Stimulated activated naive B cell treated with anti-CD40 and anti-IgM and Interleukin-4, amounts not matched to agents 10 μg/mL and 1 μg/mL and 100 μg/mL, for 72 hours (primary cell): ENCODE data around the gene MKI67.

Experiments used
- ATAC-seq, 2 donors: fragments of 150-1000 bp; cut with Tn5 transposase; replicated peaks; 2 replicates each; pipeline ENCODE4 v1.10.0; 2021; ENCODE audit warnings: moderate library complexity in 1 of 2
- DNase-seq: peaks from one replicate; pipeline ENCODE4 v3.0.0; 2021
- H3K27ac Mint-ChIP-seq: one replicate; pipeline ENCODE4 v1.8.0; 2022; ENCODE audit warnings: mild to moderate bottlenecking, mixed read lengths
- H3K27me3 Mint-ChIP-seq, 2 donors: one replicate each; pipeline ENCODE4 v1.8.0; 2022; ENCODE audit warnings: mixed read lengths in 2 of 2
- H3K36me3 Mint-ChIP-seq, 2 donors: one replicate each; pipeline ENCODE4 v1.8.0; 2022; ENCODE audit warnings: mixed read lengths in 2 of 2, mild to moderate bottlenecking in 1 of 2
- H3K4me1 Mint-ChIP-seq, 2 donors: one replicate each; pipeline ENCODE4 v1.8.0; 2022; ENCODE audit warnings: mixed read lengths in 2 of 2, mild to moderate bottlenecking in 1 of 2
- H3K4me3 Mint-ChIP-seq, 2 donors: one replicate each; pipeline ENCODE4 v1.8.0; 2022; ENCODE audit warnings: mild to moderate bottlenecking in 2 of 2, mixed read lengths in 2 of 2, moderate library complexity in 1 of 2
- H3K9me3 Mint-ChIP-seq, 2 donors: one replicate each; pipeline ENCODE4 v1.8.0; 2022; ENCODE audit warnings: mixed read lengths in 2 of 2, mild to moderate bottlenecking in 1 of 2

Gene MKI67

DNA sequence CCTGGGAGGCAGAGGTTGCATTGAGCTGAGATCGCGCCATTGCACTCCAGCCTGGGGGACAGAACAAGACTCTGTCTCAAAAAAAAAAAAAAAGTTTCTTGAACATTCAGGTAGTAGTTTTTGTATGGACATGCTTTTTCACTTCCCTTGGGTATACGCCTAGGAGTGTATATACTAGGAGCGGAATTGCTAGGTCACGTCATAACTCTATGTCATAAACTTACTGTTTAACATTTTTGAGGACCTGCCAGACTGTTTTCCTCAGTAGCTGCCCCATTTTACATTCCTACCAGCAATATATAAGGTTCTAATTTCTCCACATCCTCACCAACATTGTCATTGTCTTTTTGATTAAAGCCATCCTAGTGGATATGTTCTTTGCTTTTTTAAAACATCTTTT, 51.6 kb downstream of the MKI67 start:
- no peaks in the 10 kb centered on the region for H3K27me3 Mint-ChIP-seq
- H3K9me3 Mint-ChIP-seq = no peaks in the 10 kb centered on the region
- DNase-seq (no peak), ATAC-seq (no peak)
- H3K27ac Mint-ChIP-seq = no peak overlapping the region
- peaks cover 0 to 3% of the 10 kb centered on the region in 2 donors for H3K4me1 Mint-ChIP-seq
- peaks cover 43 to 62% of the 10 kb centered on the region in 2 donors for H3K36me3 Mint-ChIP-seq
- H3K4me3 Mint-ChIP-seq = no peak overlapping the region

GRCh38 chr10:128073890-128074289, 52.3 kb downstream of the MKI67 start:
- Mint-ChIP-seq H3K27ac (no peak overlapping the region), H3K4me3 (no peak overlapping the region), H3K4me1 (peaks cover 5% of the 10 kb centered on the region in 2 donors), H3K27me3 (no peaks in the 10 kb centered on the region), H3K36me3 (peaks cover 39 to 56% of the 10 kb centered on the region in 2 donors), H3K9me3 (no peaks in the 10 kb centered on the region)
- DNase-seq (no peak), ATAC-seq (no peak)

- Mint-ChIP-seq H3K4me1 (peaks cover 7 to 13% of the 10 kb centered on the region in 2 donors), H3K27me3 (no peaks in the 10 kb centered on the region), H3K27ac (no peak overlapping the region), H3K4me3 (no peak overlapping the region), H3K9me3 (no peaks in the 10 kb centered on the region), H3K36me3 (peaks cover 42 to 58% of the 10 kb centered on the region in 2 donors)
- no peak for DNase-seq
- no peak for ATAC-seq
Measured at GRCh38 chr10:128072941-128073645, 53.1 kb downstream of the MKI67 start.

- no peak for ATAC-seq
- no peaks in the 10 kb centered on the region for H3K9me3 Mint-ChIP-seq
- peaks cover 13 to 20% of the 10 kb centered on the region in 2 donors for H3K4me1 Mint-ChIP-seq
Measured at GRCh38 chr10:128072046-128072445, 54.2 kb downstream of the MKI67 start.

GRCh38 chr10:128071417-128071782, 54.8 kb downstream of the MKI67 start:
- Mint-ChIP-seq H3K4me3 (no peak overlapping the region), H3K9me3 (no peaks in the 10 kb centered on the region), H3K4me1 (peaks cover 19 to 26% of the 10 kb centered on the region in 2 donors), H3K36me3 (peaks cover 49 to 65% of the 10 kb centered on the region in 2 donors), H3K27ac (no peak overlapping the region), H3K27me3 (no peaks in the 10 kb centered on the region)
- DNase-seq = no peak
- ATAC-seq = no peak

More at GRCh38 chr10:128072046-128072445, 54.2 kb downstream of the MKI67 start:
- peaks cover 48 to 65% of the 10 kb centered on the region in 2 donors for H3K36me3 Mint-ChIP-seq
- no peak overlapping the region for H3K27ac Mint-ChIP-seq
- no peaks in the 10 kb centered on the region for H3K27me3 Mint-ChIP-seq
- DNase-seq = no peak
- no peak overlapping the region for H3K4me3 Mint-ChIP-seq

DNA sequence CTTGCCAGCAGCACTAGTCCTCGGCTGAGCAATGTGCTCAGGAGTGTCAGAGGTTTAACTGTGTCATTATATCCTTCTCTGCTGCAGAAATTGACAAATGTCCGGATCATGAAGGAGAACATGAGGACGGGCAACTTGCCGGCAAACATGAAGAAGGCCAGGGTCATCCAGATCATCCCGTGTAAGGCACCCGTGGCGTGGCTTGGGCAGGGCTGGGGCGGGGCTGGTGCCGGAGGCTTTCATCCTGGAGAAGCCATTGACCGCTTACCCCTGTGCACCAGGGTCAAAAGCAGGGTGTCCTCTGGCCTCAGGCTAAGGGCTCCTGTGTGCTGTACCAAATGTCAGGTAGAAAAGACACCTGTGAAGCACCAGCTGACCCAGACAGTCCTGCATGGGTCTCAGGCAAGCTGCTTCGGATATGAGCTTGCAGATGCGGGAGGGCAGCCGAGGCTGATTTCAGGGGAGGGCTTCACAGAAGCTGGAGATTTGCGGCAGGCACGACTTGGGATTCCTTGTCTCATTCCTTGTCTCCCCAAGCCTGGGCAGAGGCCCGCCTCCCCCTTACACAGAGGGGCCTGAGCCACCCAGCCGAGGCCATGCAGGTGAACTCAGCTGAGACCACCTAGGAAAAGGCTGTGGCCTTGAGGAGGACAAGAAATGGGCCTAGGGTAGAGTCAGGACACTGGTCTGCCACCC, 55.4 kb downstream of the MKI67 start:
- Mint-ChIP-seq H3K27ac (no peak overlapping the region), H3K4me1 (peaks cover 23 to 31% of the 10 kb centered on the region in 2 donors), H3K36me3 (peaks cover 53 to 68% of the 10 kb centered on the region in 2 donors), H3K9me3 (no peaks in the 10 kb centered on the region), H3K27me3 (no peaks in the 10 kb centered on the region), H3K4me3 (no peak overlapping the region)
- ATAC-seq (no peak), DNase-seq (no peak)

- H3K27ac Mint-ChIP-seq = no peak overlapping the region
Measured at GRCh38 chr10:128070161-128070560, 56.1 kb downstream of the MKI67 start.

DNA sequence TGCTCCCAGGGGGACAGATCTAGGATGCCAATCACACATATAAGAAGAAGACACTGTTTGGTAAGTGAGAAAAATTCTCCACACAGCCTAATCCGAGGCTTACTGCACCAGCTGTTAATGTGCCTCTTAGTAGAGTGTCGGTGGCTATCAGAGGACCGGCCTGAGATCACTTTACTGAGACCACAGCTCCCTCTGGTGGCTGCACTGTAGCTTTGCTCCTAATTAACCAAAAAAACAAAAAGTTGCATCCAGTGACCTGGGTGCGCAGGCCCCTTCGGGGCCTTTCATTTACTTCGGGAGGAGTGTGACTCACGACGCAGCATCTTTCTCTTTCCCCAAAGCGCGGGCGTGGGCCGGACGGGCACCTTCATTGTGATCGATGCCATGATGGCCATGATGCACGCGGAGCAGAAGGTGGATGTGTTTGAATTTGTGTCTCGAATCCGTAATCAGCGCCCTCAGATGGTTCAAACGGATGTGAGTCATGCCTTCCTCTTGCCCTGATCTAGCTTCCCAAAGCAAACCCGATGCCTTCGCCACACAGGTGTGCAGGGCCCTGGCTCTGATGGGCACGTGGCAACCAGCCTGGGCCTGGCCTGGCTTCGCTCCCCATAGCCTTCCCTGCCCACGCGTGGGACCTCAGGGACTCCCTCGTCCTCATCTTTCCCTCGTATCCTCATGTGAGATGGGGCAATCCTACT, 56.7 kb downstream of the MKI67 start:
- H3K36me3 Mint-ChIP-seq = peaks cover 51 to 65% of the 10 kb centered on the region in 2 donors
- H3K4me1 Mint-ChIP-seq = peaks cover 35 to 45% of the 10 kb centered on the region in 2 donors
- H3K27me3 Mint-ChIP-seq = no peaks in the 10 kb centered on the region
- H3K4me3 Mint-ChIP-seq = no peak overlapping the region
- no peak overlapping the region for H3K27ac Mint-ChIP-seq
- H3K9me3 Mint-ChIP-seq = no peaks in the 10 kb centered on the region
- ATAC-seq = peak; percentile 20 to 29
- peak; percentile 60 for DNase-seq

More at GRCh38 chr10:128070161-128070560, 56.1 kb downstream of the MKI67 start:
- DNase-seq = no peak
- Mint-ChIP-seq H3K9me3 (no peaks in the 10 kb centered on the region), H3K4me3 (no peak overlapping the region), H3K27me3 (no peaks in the 10 kb centered on the region), H3K36me3 (peaks cover 55 to 70% of the 10 kb centered on the region in 2 donors), H3K4me1 (peaks cover 30 to 39% of the 10 kb centered on the region in 2 donors)
- no peak for ATAC-seq

- Mint-ChIP-seq H3K4me3 (no peak overlapping the region), H3K36me3 (peaks cover 47 to 59% of the 10 kb centered on the region in 2 donors), H3K27me3 (no peaks in the 10 kb centered on the region), H3K4me1 (peaks cover 42 to 54% of the 10 kb centered on the region in 2 donors), H3K9me3 (no peaks in the 10 kb centered on the region), H3K27ac (no peak overlapping the region)
- ATAC-seq = no peak
- no peak for DNase-seq
Measured at GRCh38 chr10:128068398-128069285, 57.6 kb downstream of the MKI67 start.

- no peaks in the 10 kb centered on the region for H3K9me3 Mint-ChIP-seq
- H3K4me3 Mint-ChIP-seq = no peak overlapping the region
- no peaks in the 10 kb centered on the region for H3K27me3 Mint-ChIP-seq
- ATAC-seq (no peak), DNase-seq (no peak)
- H3K4me1 Mint-ChIP-seq = peaks cover 50 to 62% of the 10 kb centered on the region in 2 donors
- peak overlapping the region; percentile 56 for H3K27ac Mint-ChIP-seq
- H3K36me3 Mint-ChIP-seq = peaks cover 40 to 55% of the 10 kb centered on the region in 2 donors
Measured at GRCh38 chr10:128067691-128068397, 58.4 kb downstream of the MKI67 start.

- ATAC-seq = no peak
- no peak for DNase-seq
- H3K27ac Mint-ChIP-seq = peak overlapping the region; percentile 11
- H3K9me3 Mint-ChIP-seq = no peaks in the 10 kb centered on the region
- no peak overlapping the region for H3K4me3 Mint-ChIP-seq
- H3K27me3 Mint-ChIP-seq = no peaks in the 10 kb centered on the region
- peaks cover 45 to 56% of the 10 kb centered on the region in 2 donors for H3K36me3 Mint-ChIP-seq
- peaks cover 58 to 71% of the 10 kb centered on the region in 2 donors for H3K4me1 Mint-ChIP-seq
Measured at GRCh38 chr10:128066870-128067382, 59.3 kb downstream of the MKI67 start.

GRCh38 chr10:128065881-128066534, 60.2 kb downstream of the MKI67 start:
- Mint-ChIP-seq H3K27ac (peak overlapping the region; percentile 44), H3K4me1 (peaks cover 60 to 73% of the 10 kb centered on the region in 2 donors), H3K4me3 (no peak overlapping the region), H3K27me3 (no peaks in the 10 kb centered on the region), H3K9me3 (no peaks in the 10 kb centered on the region), H3K36me3 (peaks cover 42 to 58% of the 10 kb centered on the region in 2 donors)
- no peak for ATAC-seq
- DNase-seq = no peak
